A204.1 (cell line): Measurements from ENCODE around the gene CTSC.
"Not testable (repeated sequence)": the region's sequence is repeated elsewhere in the genome, so short reads cannot be mapped to it uniquely, and the experiment has no call there.

Experiments used
- FAIRE-seq: peaks from 2 replicates; lab custom pipeline; 2012; peaks lifted over from hg19 to GRCh38; lab: Jason Lieb, UNC

Gene CTSC

DNA sequence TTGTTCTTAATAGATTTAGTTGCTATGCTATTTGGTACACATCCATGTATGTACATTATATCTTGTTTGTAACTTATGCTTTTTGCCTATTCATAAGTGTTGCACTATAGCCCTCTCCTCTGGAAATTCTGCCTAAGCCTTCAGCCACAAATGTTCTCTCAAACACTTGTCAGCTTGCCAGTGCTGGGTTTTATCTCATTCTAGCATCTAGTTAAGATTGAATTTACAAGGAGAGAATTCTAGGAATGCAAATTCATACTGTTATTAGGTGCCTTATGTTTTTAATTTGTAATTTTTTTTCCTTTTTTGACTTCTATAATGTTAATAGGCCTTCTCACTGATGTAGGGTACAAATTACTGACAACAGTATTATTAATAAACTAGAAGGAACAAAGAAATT lies 14.6 kb upstream of the CTSC start:
- no peak for FAIRE-seq

- FAIRE-seq, result no peak
Measured at GRCh38 chr11:88348870-88349269, 11.3 kb upstream of the CTSC start.

DNA sequence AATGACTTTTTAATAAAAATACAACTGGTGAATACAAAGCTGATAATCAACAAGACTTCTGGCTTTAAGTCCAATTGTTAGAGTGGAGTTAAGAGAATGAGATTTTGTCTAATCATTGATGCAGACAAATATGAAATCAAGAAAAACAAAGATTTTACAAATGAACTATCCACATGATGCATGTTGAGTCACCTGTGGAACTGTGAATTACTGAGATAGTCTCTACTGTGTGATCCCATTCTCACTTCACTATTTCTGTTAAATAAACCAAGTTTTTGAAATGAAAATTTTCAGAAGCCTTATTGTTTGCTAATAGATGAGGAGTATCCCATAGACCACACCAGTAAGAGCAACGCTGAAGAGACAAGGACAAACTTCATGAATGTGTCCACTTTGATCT lies 8.4 kb upstream of the CTSC start:
- FAIRE-seq, result no peak

- no peak for FAIRE-seq
Measured at GRCh38 chr11:88345408-88345807, 7.9 kb upstream of the CTSC start.

DNA sequence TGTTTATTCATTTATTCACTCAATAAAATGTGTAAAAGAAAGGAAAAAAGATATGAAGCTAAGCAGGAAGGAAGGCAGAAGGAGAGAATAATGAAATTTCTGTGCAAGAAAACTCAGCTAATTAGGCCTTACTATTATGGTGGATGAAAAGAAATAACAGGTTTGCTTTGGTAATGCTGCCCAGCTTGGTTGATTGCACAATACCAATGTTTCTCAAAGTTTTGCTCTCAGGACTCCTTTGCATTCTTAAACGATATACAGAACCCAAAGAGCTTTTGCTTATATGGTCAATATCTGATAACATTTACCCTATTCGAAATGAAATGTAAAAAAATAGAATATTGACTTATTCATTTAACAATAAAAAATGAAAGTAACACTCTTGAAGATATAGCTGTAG lies 7.3 kb upstream of the CTSC start:
- FAIRE-seq, result no peak

- FAIRE-seq, result no peak
Measured at GRCh38 chr11:88341522-88342251, 4.2 kb upstream of the CTSC start.

GRCh38 chr11:88340366-88340935 lies 2.9 kb upstream of the CTSC start:
- FAIRE-seq, result no peak

DNA sequence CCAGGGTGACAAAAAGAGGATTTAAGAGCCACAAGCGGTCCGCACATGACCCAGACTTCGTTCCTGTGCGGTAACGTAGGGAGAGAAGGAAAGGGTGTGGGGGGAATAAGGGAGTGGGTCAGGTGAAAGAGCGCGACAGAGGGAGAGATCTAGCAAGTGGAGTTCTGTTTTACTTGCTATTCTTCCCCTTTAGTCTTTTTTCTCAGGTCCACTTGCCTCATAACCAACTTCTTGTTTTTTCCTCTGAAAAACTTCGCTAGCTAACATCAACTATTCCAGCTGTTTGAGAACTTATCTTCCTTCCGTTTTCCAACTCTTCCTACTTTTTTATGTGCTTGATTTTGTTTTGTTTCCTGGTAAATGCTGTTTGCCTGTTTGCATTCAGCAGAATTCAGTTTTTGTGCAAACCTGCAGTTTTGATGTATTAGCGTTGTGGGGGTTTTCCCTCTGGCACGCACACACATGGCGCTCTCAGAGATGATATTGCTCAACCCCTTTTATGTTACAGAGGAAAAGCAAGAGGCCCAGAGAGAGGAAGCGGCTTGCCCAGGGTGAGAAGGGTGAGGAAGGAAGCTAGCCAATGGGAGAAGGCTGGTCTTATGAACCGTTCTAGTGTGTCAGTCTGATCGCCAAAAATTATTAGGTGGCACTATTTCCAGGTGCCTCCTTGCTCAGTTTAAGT lies 592 bp upstream of the CTSC start:
- no peak for FAIRE-seq

DNA sequence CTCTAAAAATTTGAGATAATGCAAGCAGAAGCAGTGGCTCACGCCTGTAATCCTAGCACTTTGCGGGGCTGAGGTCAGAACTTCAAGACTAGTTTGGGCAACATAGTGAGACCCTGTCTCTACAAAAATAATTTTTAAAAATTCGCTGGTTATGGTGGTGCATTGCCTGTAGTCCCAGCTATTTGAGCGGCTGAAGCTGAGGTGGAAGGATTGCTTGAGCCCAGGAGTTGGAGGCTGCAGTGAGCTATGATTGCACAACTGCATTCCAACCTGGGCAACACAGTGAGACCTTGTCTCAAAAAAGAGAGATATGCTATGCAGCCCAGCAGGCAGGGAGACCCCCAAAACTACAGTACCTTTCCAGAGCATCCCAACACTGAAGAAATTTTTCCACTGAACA lies 2.3 kb downstream of the CTSC start:
- no peak for FAIRE-seq

DNA sequence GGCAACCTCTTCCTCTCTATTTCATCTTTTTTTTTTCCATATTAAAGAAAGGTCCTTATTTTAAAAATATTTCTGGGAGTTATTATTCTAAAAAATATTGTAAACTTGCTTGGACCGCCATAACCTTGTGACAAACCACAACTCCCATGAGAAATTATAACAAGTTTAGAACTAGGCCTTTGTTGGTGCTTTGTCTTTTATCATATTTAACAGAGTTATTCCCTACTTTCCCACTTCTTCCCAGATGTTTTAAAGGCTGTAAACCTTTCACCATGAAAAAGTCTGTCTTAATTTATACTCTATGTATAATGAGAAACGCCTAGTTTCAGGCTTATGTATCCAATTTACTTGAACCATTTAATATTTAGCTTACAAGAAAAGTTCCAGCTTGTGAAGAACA lies 3.7 kb downstream of the CTSC start:
- no peak for FAIRE-seq

DNA sequence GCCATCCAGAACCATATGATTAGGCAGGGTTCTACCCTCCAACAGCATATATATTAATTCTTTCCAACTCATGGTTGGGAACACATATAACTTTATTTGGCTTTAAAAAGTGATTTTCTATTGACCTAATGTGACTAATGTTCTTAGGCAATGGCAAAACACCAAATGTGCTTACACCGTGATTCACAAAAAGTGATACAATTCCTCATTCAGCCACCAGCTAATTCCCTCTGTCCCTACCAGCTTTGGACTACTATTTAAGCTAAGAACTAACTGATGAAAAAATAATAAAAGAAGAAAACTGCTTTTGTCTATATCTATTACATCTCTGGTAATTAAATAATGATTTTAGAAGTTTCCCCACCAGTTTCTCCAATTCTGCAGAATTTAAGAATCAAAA lies 4.7 kb downstream of the CTSC start:
- no peak for FAIRE-seq

- no peak for FAIRE-seq
Measured at GRCh38 chr11:88330826-88331428, 6.6 kb downstream of the CTSC start.

- no peak for FAIRE-seq
Measured at GRCh38 chr11:88329563-88330250, 7.8 kb downstream of the CTSC start.

DNA sequence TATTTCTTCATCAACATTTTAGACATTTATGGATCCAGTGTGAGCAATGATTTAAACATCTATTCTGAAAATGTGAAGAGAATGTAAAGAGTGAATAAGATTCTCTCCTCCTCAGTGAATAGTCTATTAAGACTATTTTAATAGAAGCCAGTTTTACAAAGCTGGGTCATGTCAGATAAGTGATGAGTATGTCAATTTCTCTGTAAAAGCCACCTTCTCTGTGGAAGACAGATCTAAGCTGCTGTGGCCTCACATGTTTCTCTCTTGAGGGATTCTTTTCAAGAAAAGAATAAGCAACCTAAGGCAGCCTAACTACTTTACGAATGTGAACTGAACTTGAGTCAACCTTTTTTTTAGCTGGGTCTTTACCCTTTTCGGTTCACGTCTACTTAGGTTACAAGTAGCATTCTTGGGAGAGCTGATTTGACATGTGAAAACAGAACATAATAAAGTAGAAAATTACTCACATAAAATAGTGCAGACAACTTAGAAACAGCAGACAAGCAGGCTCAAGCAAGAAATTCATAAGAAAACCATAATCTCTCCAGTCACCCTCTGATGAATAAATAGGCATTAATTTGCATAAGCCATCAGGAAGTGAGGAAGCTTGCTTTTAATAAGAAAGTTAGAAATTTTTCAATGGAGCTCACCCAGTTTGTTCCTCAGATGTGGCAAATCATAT lies 9.9 kb downstream of the CTSC start:
- no peak for FAIRE-seq

- no peak for FAIRE-seq
Measured at GRCh38 chr11:88327061-88327460, 10.5 kb downstream of the CTSC start.

- no peak for FAIRE-seq
Measured at GRCh38 chr11:88326099-88326498, 11.4 kb downstream of the CTSC start.

DNA sequence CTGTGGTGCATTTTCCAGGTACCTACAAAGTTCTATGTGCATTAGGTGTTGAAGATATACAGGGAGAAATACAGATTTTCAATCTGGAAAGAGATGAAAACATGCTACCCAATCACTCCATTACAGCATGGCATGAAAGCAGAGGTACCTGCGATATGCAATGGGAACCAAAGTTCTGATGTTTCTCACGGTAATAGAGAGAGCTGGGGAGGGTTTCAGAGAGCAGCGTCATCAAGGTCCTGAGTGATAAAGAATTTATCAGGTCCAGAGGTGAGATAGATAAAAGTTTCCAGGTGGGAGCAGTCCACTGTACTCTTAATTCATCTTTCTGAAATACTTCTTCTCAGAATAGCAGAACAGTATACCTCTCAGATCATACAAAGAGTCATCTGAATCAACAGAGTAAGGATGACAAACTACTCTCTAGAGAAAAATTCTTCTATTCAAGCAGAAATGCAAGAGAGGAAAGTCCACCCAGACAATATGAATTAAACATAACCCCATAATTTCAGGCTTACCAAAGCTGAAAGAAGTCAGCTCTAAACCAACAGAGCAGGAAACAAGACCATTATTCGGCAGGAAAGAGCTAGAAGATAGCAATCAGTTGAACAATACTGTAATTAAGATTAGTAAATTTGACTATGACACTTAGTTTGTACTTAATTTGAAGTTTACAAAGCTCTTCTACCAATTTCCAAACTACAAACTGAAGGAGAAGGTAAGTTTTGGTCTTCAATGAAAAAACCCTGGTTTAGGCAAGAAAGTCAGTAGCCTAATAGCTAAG lies 12.8 kb downstream of the CTSC start:
- FAIRE-seq, result no peak

GRCh38 chr11:88322881-88323280 lies 14.7 kb downstream of the CTSC start:
- not testable (repeated sequence) for FAIRE-seq

DNA sequence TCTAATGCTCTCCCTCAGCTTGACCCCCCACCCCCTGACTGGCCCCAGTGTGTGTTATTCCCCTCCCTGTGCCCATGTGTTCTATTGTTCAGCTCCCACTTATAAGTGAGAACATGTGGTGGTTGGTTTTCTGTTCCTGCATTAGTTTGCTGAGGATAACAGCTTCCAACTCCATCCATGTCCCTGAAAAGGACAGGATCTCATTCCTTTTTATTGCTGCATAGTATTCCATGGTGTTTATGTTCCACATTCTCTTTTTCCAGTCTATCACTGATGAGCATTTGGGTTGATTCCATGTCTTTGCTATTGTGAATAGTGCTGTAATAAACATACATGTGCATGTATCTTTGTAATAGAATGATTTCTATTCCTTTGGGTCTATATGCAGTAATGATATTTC lies 16.1 kb downstream of the CTSC start:
- FAIRE-seq, result not testable (repeated sequence)

DNA sequence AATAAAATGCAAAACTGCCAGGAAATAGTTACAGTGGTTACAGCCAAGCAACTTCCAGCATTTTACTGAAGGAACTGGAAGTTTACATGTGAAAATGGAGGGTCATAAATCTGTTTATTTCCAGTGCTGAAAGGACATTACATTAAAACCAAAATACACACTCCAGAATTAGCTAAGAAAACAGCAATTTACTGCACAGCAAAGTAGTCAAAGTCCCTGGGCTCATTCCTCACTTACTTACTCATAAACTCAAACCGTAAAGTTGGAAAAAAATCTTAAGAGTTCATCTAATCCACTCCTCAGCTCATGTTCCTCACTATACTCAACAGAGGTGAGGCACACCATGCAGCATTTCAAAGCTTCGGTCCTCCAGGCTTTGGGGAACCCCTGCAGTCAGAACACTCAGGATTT lies 17.4 kb downstream of the CTSC start:
- no peak for FAIRE-seq

GRCh38 chr11:88318017-88318416 lies 19.5 kb downstream of the CTSC start:
- FAIRE-seq, result no peak
